Measurements from ENCODE around the gene MYLK2.
"Not testable (repeated sequence)": the region's sequence is repeated elsewhere in the genome, so short reads cannot be mapped to it uniquely, and the experiment has no call there.

MYLK2 gene

GRCh38 chr20:31828016-31828415, 8.9 kb downstream of the MYLK2 start:
- H3K18ac ChIP-seq (ENCODE audit: low read length); H2BK5ac ChIP-seq (ENCODE audit: low read length); H3K56ac ChIP-seq (ENCODE audit: low read length); H4K8ac ChIP-seq (ENCODE audit: low read depth, low read length); H3K27ac ChIP-seq (ENCODE audit: low read depth, low read length); H2BK120ac ChIP-seq (ENCODE audit: low read depth, low read length); H3K4me3 ChIP-seq (ENCODE audit: low read length); H3K4me2 ChIP-seq (ENCODE audit: low read length); H3K36me3 ChIP-seq (ENCODE audit: control insufficient read depth, insufficient read depth, low read length); H3K9ac ChIP-seq (ENCODE audit: low read length); H4K5ac ChIP-seq (ENCODE audit: low read length); H3K23ac ChIP-seq (ENCODE audit: low read length); H2BK15ac ChIP-seq (replicated peaks; ENCODE audit: low read depth); H3K79me2 ChIP-seq (ENCODE audit: control insufficient read depth, insufficient read depth, low read length); H3K4me1 ChIP-seq (ENCODE audit: control insufficient read depth, low read depth, low read length); H2AK5ac ChIP-seq (ENCODE audit: low read length); H3K27me3 ChIP-seq (ENCODE audit: insufficient read depth, low read length, poor library complexity); DNase-seq; H3K4ac ChIP-seq (ENCODE audit: low read depth, low read length); H3K79me1 ChIP-seq (ENCODE audit: low read length): not testable (repeated sequence)
- no CpG with 5 or more reads among the region's 11 CpGs for WGBS (ENCODE audit: extremely low coverage, insufficient coverage, low lambda C conversion rate)

GRCh38 chr20:31829731-31830130, 10.6 kb downstream of the MYLK2 start:
- H2BK15ac ChIP-seq (replicated peaks; ENCODE audit: low read depth), result no peak overlapping the region
- H3K23ac ChIP-seq (ENCODE audit: low read length), result no peak overlapping the region
- no peaks in the 10 kb centered on the region for H3K79me1 ChIP-seq (ENCODE audit: low read length)
- H4K5ac ChIP-seq (ENCODE audit: low read length), result no peak overlapping the region
- no peaks in the 10 kb centered on the region for H3K4me1 ChIP-seq (ENCODE audit: control insufficient read depth, low read depth, low read length)
- no peak for DNase-seq
- H3K56ac ChIP-seq (ENCODE audit: low read length), result no peak overlapping the region
- H2AK5ac ChIP-seq (ENCODE audit: low read length), result no peak overlapping the region
- H3K4me3 ChIP-seq (ENCODE audit: low read length), result no peak overlapping the region
- no peak overlapping the region for H3K4ac ChIP-seq (ENCODE audit: low read depth, low read length)
- H2BK120ac ChIP-seq (ENCODE audit: low read depth, low read length), result no peak overlapping the region
- no peak overlapping the region for H3K27ac ChIP-seq (ENCODE audit: low read depth, low read length)
- H3K27me3 ChIP-seq (ENCODE audit: insufficient read depth, low read length, poor library complexity), result no peaks in the 10 kb centered on the region
- no peak overlapping the region for H4K8ac ChIP-seq (ENCODE audit: low read depth, low read length)
- no peak overlapping the region for H3K18ac ChIP-seq (ENCODE audit: low read length)
- no peak overlapping the region for H3K4me2 ChIP-seq (ENCODE audit: low read length)
- WGBS (ENCODE audit: extremely low coverage, insufficient coverage, low lambda C conversion rate), result no CpG with 5 or more reads among the region's 6 CpGs
- H3K36me3 ChIP-seq (ENCODE audit: control insufficient read depth, insufficient read depth, low read length), result no peaks in the 10 kb centered on the region
- no peaks in the 10 kb centered on the region for H3K79me2 ChIP-seq (ENCODE audit: control insufficient read depth, insufficient read depth, low read length)
- H2BK5ac ChIP-seq (ENCODE audit: low read length), result no peak overlapping the region
- H3K9ac ChIP-seq (ENCODE audit: low read length), result no peak overlapping the region

- no peak overlapping the region for H2BK120ac ChIP-seq (ENCODE audit: low read depth, low read length)
- H3K56ac ChIP-seq (ENCODE audit: low read length), result no peak overlapping the region
- H2AK5ac ChIP-seq (ENCODE audit: low read length), result no peak overlapping the region
- no peak overlapping the region for H3K18ac ChIP-seq (ENCODE audit: low read length)
- H2BK15ac ChIP-seq (replicated peaks; ENCODE audit: low read depth), result no peak overlapping the region
- no peak overlapping the region for H3K4me3 ChIP-seq (ENCODE audit: low read length)
- WGBS (ENCODE audit: extremely low coverage, insufficient coverage, low lambda C conversion rate), result no CpG with 5 or more reads among the region's 8 CpGs
- no peak overlapping the region for H3K23ac ChIP-seq (ENCODE audit: low read length)
- no peak overlapping the region for H4K8ac ChIP-seq (ENCODE audit: low read depth, low read length)
- H3K4ac ChIP-seq (ENCODE audit: low read depth, low read length), result no peak overlapping the region
- H3K36me3 ChIP-seq (ENCODE audit: control insufficient read depth, insufficient read depth, low read length), result no peaks in the 10 kb centered on the region
- no peak overlapping the region for H3K4me2 ChIP-seq (ENCODE audit: low read length)
- no peak for DNase-seq
- H3K27ac ChIP-seq (ENCODE audit: low read depth, low read length), result no peak overlapping the region
- no peaks in the 10 kb centered on the region for H3K27me3 ChIP-seq (ENCODE audit: insufficient read depth, low read length, poor library complexity)
- H3K79me2 ChIP-seq (ENCODE audit: control insufficient read depth, insufficient read depth, low read length), result no peaks in the 10 kb centered on the region
- H3K79me1 ChIP-seq (ENCODE audit: low read length), result no peaks in the 10 kb centered on the region
- no peak overlapping the region for H2BK5ac ChIP-seq (ENCODE audit: low read length)
- no peaks in the 10 kb centered on the region for H3K4me1 ChIP-seq (ENCODE audit: control insufficient read depth, low read depth, low read length)
- no peak overlapping the region for H4K5ac ChIP-seq (ENCODE audit: low read length)
- H3K9ac ChIP-seq (ENCODE audit: low read length), result no peak overlapping the region
Measured at GRCh38 chr20:31830406-31830981, 11.3 kb downstream of the MYLK2 start.

GRCh38 chr20:31831211-31831610, 12.1 kb downstream of the MYLK2 start:
- WGBS (ENCODE audit: extremely low coverage, insufficient coverage, low lambda C conversion rate), result no CpG with 5 or more reads among the region's 6 CpGs
- Histone ChIP-seq H2AK5ac (ENCODE audit: low read length) (no peak overlapping the region), H3K79me1 (ENCODE audit: low read length) (no peaks in the 10 kb centered on the region), H3K23ac (ENCODE audit: low read length) (no peak overlapping the region), H3K27me3 (ENCODE audit: insufficient read depth, low read length, poor library complexity) (no peaks in the 10 kb centered on the region), H3K18ac (ENCODE audit: low read length) (no peak overlapping the region), H3K4ac (ENCODE audit: low read depth, low read length) (no peak overlapping the region), H3K4me3 (ENCODE audit: low read length) (no peak overlapping the region), H4K8ac (ENCODE audit: low read depth, low read length) (no peak overlapping the region), H3K36me3 (ENCODE audit: control insufficient read depth, insufficient read depth, low read length) (no peaks in the 10 kb centered on the region), H2BK120ac (ENCODE audit: low read depth, low read length) (no peak overlapping the region), H2BK15ac (replicated peaks; ENCODE audit: low read depth) (no peak overlapping the region), H2BK5ac (ENCODE audit: low read length) (no peak overlapping the region), H3K9ac (ENCODE audit: low read length) (no peak overlapping the region), H3K56ac (ENCODE audit: low read length) (no peak overlapping the region), H4K5ac (ENCODE audit: low read length) (no peak overlapping the region), H3K4me1 (ENCODE audit: control insufficient read depth, low read depth, low read length) (peaks cover 4% of the 10 kb centered on the region), H3K27ac (ENCODE audit: low read depth, low read length) (no peak overlapping the region), H3K4me2 (ENCODE audit: low read length) (no peak overlapping the region), H3K79me2 (ENCODE audit: control insufficient read depth, insufficient read depth, low read length) (no peaks in the 10 kb centered on the region)
- no peak for DNase-seq

- Histone ChIP-seq H3K4me1 (ENCODE audit: control insufficient read depth, low read depth, low read length) (peaks cover 7% of the 10 kb centered on the region), H3K36me3 (ENCODE audit: control insufficient read depth, insufficient read depth, low read length) (no peaks in the 10 kb centered on the region), H3K18ac (ENCODE audit: low read length) (no peak overlapping the region), H3K4me2 (ENCODE audit: low read length) (no peak overlapping the region), H3K56ac (ENCODE audit: low read length) (no peak overlapping the region), H4K5ac (ENCODE audit: low read length) (no peak overlapping the region), H3K27ac (ENCODE audit: low read depth, low read length) (no peak overlapping the region), H3K23ac (ENCODE audit: low read length) (no peak overlapping the region), H3K27me3 (ENCODE audit: insufficient read depth, low read length, poor library complexity) (no peaks in the 10 kb centered on the region), H2BK5ac (ENCODE audit: low read length) (no peak overlapping the region), H3K79me2 (ENCODE audit: control insufficient read depth, insufficient read depth, low read length) (no peaks in the 10 kb centered on the region), H3K4me3 (ENCODE audit: low read length) (no peak overlapping the region), H4K8ac (ENCODE audit: low read depth, low read length) (no peak overlapping the region), H2BK15ac (replicated peaks; ENCODE audit: low read depth) (no peak overlapping the region), H3K4ac (ENCODE audit: low read depth, low read length) (no peak overlapping the region), H3K79me1 (ENCODE audit: low read length) (no peaks in the 10 kb centered on the region), H3K9ac (ENCODE audit: low read length) (no peak overlapping the region), H2BK120ac (ENCODE audit: low read depth, low read length) (no peak overlapping the region), H2AK5ac (ENCODE audit: low read length) (no peak overlapping the region)
- DNase-seq, result no peak
- no CpG with 5 or more reads among the region's 17 CpGs for WGBS (ENCODE audit: extremely low coverage, insufficient coverage, low lambda C conversion rate)
Measured at GRCh38 chr20:31831771-31832306, 12.7 kb downstream of the MYLK2 start.

Data from mesendoderm (in vitro differentiated cells).